ENCODE data around the gene SOX12.
"Not testable (repeated sequence)": the region's sequence is repeated elsewhere in the genome, so short reads cannot be mapped to it uniquely, and the experiment has no call there.

SOX12 gene

DNA sequence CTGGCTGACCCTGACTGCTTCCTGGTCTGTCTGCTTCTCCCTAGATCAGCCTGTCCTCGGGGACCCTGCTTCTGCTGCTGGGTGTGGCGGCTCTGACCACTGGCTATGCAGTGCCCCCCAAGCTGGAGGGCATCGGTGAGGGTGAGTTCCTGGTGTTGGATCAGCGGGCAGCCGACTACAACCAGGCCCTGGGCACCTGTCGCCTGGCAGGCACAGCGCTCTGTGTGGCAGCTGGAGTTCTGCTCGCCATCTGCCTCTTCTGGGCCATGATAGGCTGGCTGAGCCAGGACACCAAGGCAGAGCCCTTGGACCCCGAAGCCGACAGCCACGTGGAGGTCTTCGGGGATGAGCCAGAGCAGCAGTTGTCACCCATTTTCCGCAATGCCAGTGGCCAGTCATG lies 27.8 kb downstream of the SOX12 start:
- H3K4me3 ChIP-seq (ENCODE audit: low read depth, low read length): no peak overlapping the region
- CTCF ChIA-PET: interaction anchor here (0.9 to 8.2 kb wide), 19 partner anchors 10 to 375 kb away, joined by 3 to 142 read pairs (median 13); partner anchors contain the start of gene SOX12
- POLR2A ChIA-PET: no interaction called here
- TF ChIP-seq, protein P1, sequence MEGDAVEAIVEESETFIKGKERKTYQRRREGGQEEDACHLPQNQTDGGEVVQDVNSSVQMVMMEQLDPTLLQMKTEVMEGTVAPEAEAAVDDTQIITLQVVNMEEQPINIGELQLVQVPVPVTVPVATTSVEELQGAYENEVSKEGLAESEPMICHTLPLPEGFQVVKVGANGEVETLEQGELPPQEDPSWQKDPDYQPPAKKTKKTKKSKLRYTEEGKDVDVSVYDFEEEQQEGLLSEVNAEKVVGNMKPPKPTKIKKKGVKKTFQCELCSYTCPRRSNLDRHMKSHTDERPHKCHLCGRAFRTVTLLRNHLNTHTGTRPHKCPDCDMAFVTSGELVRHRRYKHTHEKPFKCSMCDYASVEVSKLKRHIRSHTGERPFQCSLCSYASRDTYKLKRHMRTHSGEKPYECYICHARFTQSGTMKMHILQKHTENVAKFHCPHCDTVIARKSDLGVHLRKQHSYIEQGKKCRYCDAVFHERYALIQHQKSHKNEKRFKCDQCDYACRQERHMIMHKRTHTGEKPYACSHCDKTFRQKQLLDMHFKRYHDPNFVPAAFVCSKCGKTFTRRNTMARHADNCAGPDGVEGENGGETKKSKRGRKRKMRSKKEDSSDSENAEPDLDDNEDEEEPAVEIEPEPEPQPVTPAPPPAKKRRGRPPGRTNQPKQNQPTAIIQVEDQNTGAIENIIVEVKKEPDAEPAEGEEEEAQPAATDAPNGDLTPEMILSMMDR (IDR thresholded peaks at IDR 0.05; ENCODE audit: insufficient read depth, low read length, missing control alignments): no peak
- DNase-seq (ENCODE audit: low read depth, low spot score): no peak

DNA sequence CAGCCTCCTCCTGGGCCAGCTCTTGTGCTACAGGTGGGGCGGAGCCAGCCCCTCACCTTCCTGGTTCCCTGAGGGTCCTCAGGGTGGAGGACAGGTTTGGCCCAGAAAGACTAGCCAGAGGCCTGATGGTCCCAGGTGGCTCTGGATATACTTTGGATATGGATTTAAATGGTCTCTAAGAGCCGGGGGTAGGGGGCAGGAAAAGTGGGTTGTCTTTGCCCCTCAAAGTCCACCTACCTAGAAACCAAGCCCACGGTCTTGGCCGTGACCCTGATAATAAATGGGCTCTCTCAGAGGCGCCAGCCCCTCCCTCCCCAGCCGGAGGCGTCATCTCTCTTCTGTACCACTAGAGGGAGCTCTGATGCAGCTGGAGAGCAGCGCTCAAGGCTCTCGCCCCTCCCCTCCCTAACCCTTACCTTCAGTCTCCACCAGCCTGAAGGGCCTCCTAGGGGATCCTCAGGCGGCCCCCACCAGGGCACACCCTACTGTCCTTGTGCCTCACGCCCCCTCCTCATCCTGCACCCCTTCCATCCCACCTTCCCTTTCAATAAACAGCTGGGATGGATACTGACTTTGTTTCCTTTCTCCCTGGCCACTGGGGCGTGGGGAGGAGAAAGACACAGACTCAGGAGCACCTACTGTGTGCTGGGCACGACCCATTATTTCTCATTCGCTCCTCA lies 29.1 kb downstream of the SOX12 start:
- DNase-seq (ENCODE audit: low read depth, low spot score): no peak
- CTCF ChIA-PET: interaction anchor here (0.5 to 8.2 kb wide), 45 partner anchors 8 to 385 kb away, joined by 3 to 142 read pairs (median 6); partner anchors contain the start of gene SOX12
- TF ChIP-seq, protein P1 (IDR thresholded peaks at IDR 0.05; ENCODE audit: insufficient read depth, low read length, missing control alignments): peak; percentile 96
- POLR2A ChIA-PET: no interaction called here
- no peak overlapping the region for H3K4me3 ChIP-seq (ENCODE audit: low read depth, low read length)

DNA sequence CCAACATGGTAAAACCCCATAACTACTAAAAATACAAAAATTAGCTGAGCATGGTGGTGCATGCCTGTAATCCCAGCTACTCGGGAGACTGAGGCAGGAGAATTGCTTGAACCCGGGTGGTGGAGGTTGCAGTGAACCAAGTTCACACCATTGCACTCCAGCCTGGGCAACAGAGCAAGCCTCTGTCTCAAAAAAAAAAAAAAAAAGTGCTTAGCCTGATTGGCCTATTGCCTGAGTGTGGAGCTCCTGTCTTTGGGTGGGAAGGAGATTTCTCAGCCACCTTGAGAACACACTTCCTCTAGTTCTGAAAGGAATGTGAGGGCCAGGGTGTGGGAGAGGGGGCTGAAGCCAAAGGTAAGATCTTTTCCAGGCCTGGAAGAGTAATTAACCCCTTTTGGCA lies 30.8 kb downstream of the SOX12 start:
- ChIA-PET CTCF (interaction anchor here (1.2 to 8.2 kb wide), 12 partner anchors 14 to 383 kb away, joined by 3 to 142 read pairs (median 10); no protein-coding TSS in a partner anchor), POLR2A (interaction anchor here (0.6 to 0.7 kb wide), 2 partner anchors 9 to 22 kb away, joined by 3 to 4 read pairs; no protein-coding TSS in a partner anchor)
- DNase-seq (ENCODE audit: low read depth, low spot score); H3K4me3 ChIP-seq (ENCODE audit: low read depth, low read length): not testable (repeated sequence)

DNA sequence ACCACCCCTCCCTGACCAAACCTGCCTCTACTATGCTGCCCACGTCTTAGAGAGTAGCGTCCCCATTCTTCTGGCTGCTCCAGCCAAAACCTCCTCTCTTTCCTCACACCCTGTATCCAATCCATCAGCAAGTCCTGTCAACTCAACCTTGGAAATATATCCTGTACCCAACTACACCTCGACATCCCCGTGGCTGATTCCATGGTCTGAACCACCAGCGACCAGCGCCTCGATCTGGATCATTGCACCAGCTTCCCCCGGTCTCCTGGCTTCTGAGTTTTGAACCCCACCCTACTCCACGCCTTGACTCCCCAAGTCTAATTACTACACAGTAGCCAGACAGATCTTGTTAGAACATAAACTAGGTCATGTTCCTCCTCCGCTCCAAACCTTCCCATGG lies 31.4 kb downstream of the SOX12 start:
- no peak overlapping the region for H3K4me3 ChIP-seq (ENCODE audit: low read depth, low read length)
- CTCF ChIA-PET: interaction anchor here (1.2 to 8.2 kb wide), 7 partner anchors 14 to 150 kb away, joined by 3 to 142 read pairs (median 11); no protein-coding TSS in a partner anchor
- no peak for DNase-seq (ENCODE audit: low read depth, low spot score)
- TF ChIP-seq, protein P1 (IDR thresholded peaks at IDR 0.05; ENCODE audit: insufficient read depth, low read length, missing control alignments): no peak
- POLR2A ChIA-PET: interaction anchor here (0.6 to 0.7 kb wide), 2 partner anchors 9 to 22 kb away, joined by 3 to 4 read pairs; no protein-coding TSS in a partner anchor

DNA sequence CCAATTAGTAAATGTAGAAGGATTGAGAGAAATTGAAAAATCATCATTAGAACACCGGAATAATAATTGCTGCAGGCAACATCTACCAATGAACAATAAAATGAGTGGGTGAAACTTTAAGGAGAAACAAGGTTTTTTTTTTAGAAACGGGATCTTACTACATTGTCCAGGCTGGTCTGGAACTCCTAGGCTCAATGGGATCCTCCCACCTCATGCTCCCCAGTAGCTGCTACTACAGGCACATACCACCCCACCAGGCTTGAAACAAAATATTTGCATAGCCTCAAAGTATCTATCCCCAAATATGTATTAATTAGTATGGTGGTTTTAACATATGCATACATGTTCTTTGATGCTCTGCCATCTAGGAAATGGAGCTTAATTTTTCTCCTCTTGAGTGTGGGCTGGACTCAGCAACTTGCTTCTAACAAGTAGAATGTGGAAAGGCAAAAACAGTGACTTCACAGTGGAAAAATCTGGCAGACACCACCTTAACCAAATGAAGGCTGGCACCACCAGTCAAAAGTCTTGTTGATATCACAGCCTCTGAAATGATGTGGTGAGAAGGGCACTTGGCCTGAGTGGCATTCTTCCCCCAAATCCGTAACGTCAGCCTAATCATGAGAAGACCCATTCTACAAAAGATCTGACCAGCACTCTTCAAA lies 33.7 kb downstream of the SOX12 start:
- no peak overlapping the region for H3K4me3 ChIP-seq (ENCODE audit: low read depth, low read length)
- TF ChIP-seq, protein P1 (IDR thresholded peaks at IDR 0.05; ENCODE audit: insufficient read depth, low read length, missing control alignments): no peak
- DNase-seq (ENCODE audit: low read depth, low spot score): no peak
- ChIA-PET CTCF (interaction anchor here (0.7 to 0.8 kb wide), 2 partner anchors 37 to 308 kb away, joined by 3 to 5 read pairs; no protein-coding TSS in a partner anchor), POLR2A (interaction anchor here (0.6 kb wide), 1 partner anchor 89 kb away, joined by 6 read pairs; no protein-coding TSS in a partner anchor)

DNA sequence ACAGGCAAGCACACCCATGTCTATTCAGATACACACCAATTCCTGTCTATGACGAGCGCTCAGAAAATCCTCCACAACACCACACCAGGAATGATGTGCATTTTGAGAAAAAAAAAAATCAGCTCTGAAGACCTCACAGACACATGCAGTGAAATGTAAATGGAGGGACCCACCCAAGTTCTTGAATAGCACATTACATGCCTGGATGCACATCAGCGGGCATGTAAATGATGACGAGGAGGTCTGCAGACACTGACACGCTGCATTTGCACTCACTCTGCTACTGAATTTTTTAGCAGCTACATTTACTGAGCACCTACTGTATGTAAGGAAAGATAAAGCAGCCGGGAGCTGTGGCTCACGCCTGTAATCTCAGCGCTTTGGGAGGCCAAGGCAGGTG lies 36.2 kb downstream of the SOX12 start:
- H3K4me3 ChIP-seq (ENCODE audit: low read depth, low read length): no peak overlapping the region
- TF ChIP-seq, protein P1 (IDR thresholded peaks at IDR 0.05; ENCODE audit: insufficient read depth, low read length, missing control alignments): no peak
- ChIA-PET CTCF (interaction anchor here (1.2 to 4.2 kb wide), 5 partner anchors 8 to 284 kb away, joined by 3 to 43 read pairs (median 8); no protein-coding TSS in a partner anchor), POLR2A (interaction anchor here (0.7 to 1.7 kb wide), 4 partner anchors 14 to 23 kb away, joined by 3 to 5 read pairs (median 4); partner anchors contain the start of genes NRSN2 and TRIB3)
- no peak for DNase-seq (ENCODE audit: low read depth, low spot score)

Measured in AG04449 (cell line).